Naive thymus-derived CD8-positive, alpha-beta T cell (primary cell): Measurements from ENCODE around the gene TTC7B. TPM values are rescaled to one million over a fixed set of nuclear protein-coding genes. Genes with fewer than 3 reads are reported as not detected.

Source experiments
- ATAC-seq, 2 donors: fragments of 150-1000 bp; cut with Tn5 transposase in 1 of 2; sonication (Bioruptor Pico), chemical (Tn5 transposase) in 1 of 2; 1 replicate in 1 of 2; 2 replicates in 1 of 2; pipeline ENCODE4 v1.10.0; 2021; ENCODE audit warnings: mild to moderate bottlenecking in 2 of 2, moderate library complexity in 2 of 2
- POLR2A ChIA-PET: fragments of 350-600 bp; sonication (Branson Sonifier 250); formaldehyde crosslinking; loops from one replicate; lab custom pipeline; 2021; ENCODE audit warnings: antibody characterized with exemption; lab: Charles Lee
- DNase-seq, 10 donors: peaks; one replicate each; pipeline versions ENCODE4 v3.0.0 to v3.0.0-alpha.2; 2020 to 2022
- H3K27ac Mint-ChIP-seq, 10 donors: one replicate each; pipeline ENCODE4 v1.8.0; 2020 to 2022; ENCODE audit warnings: mild to moderate bottlenecking in 10 of 10, mixed read lengths in 10 of 10, moderate library complexity in 4 of 10, inconsistent platforms in 1 of 10
- H3K27me3 Mint-ChIP-seq, 5 donors: one replicate each; pipeline ENCODE4 v1.8.0; 2021 to 2022; ENCODE audit warnings: mixed read lengths in 5 of 5
- H3K36me3 Mint-ChIP-seq, 3 donors: one replicate each; pipeline ENCODE4 v1.8.0; 2020 to 2022; ENCODE audit warnings: mixed read lengths in 3 of 3, mild to moderate bottlenecking in 2 of 3, inconsistent platforms in 1 of 3
- H3K4me1 Mint-ChIP-seq, 4 donors: one replicate each; pipeline ENCODE4 v1.8.0; 2021 to 2022; ENCODE audit warnings: mixed read lengths in 4 of 4
- H3K4me3 Mint-ChIP-seq, 10 donors: one replicate each; pipeline ENCODE4 v1.8.0; 2020 to 2022; ENCODE audit warnings: mild to moderate bottlenecking in 10 of 10, mixed read lengths in 10 of 10, moderate library complexity in 6 of 10, inconsistent platforms in 1 of 10
- H3K9me3 Mint-ChIP-seq, 9 donors: one replicate each; pipeline ENCODE4 v1.8.0; 2020 to 2022; ENCODE audit warnings: mixed read lengths in 9 of 9, mild to moderate bottlenecking in 3 of 9, inconsistent platforms in 1 of 9, moderate library complexity in 1 of 9
- polyA plus RNA-seq, 3 donors: library from polyadenylated mRNA; unstranded; fragments of 300-500 nt; fragmentation: Illumina TruSeq; gene quantifications; one replicate each; pipeline ENCODE4 v1.2.3, GENCODE V29; 2021
- total RNA-seq, 8 experiments: library from RNA in 2 of 8; stranded (reverse) in 2 of 8; gene quantifications; one replicate each; pipeline ENCODE4 v1.2.3 and lab custom pipeline; 2021 to 2026

TTC7B gene
- total and polyA plus RNA-seq, 5 experiments from 2014 or later = 0.01 to 0.81 (median 0.41) TPM

DNA sequence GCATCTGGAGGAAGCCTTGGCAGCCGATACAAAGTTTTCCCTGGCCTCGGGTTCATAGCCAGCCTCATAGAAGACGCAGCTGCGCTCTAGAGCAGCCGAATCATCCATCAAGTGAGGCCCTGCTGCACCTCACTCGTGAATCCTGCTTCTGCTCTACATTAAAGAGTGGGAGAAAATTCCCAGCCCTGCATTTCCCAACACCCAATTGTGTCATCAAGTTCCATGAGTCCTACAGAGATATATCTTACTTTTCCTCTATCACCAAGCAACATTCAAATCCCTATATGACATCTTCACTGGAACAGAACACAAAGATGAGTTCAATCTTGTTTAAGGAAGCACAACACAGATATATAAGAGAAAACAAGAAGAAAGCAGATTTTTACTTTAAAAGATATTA lies 139.3 kb downstream of the TTC7B start:
- no peak for ATAC-seq
- peak overlapping the region in 9 of 10 donors; percentile 6 to 97 (median 85) for H3K27ac Mint-ChIP-seq
- peaks cover 10 to 43% (median 39%) of the 10 kb centered on the region in 4 donors for H3K4me1 Mint-ChIP-seq
- POLR2A ChIA-PET = no interaction called here
- H3K9me3 Mint-ChIP-seq = no peaks in the 10 kb centered on the region
- DNase-seq = no peak
- H3K4me3 Mint-ChIP-seq = peak overlapping the region in 3 of 10 donors; percentile 42 to 80 (median 71)
- H3K36me3 Mint-ChIP-seq = no peaks in the 10 kb centered on the region
- no peaks in the 10 kb centered on the region for H3K27me3 Mint-ChIP-seq

DNA sequence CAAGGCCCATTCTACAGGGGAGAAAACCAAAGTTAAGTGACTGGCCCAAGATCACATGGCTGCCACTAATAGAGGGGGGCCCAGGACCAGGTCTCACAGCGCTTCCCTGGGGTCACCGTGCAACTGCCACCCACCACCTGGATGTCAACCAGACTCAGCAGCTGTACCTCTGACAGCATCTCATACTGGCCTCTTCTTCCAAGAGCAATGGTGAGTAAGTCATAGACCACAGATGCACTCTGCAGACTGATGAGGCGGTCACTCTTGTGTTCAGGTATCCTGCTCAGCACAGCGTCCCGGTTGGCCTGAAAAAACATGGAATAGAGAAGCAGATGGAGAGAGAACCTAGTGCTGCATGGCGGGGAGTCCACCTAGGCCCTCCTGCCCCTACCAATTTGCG lies 139.9 kb downstream of the TTC7B start:
- Mint-ChIP-seq H3K4me1 (peaks cover 13 to 49% (median 44%) of the 10 kb centered on the region in 4 donors), H3K27me3 (no peaks in the 10 kb centered on the region), H3K27ac (peak overlapping the region in 7 of 10 donors; percentile 8 to 92 (median 85)), H3K9me3 (no peaks in the 10 kb centered on the region), H3K36me3 (no peaks in the 10 kb centered on the region), H3K4me3 (peak overlapping the region in 1 of 10 donors; percentile 43)
- POLR2A ChIA-PET = no interaction called here
- no peak for DNase-seq
- ATAC-seq = no peak

DNA sequence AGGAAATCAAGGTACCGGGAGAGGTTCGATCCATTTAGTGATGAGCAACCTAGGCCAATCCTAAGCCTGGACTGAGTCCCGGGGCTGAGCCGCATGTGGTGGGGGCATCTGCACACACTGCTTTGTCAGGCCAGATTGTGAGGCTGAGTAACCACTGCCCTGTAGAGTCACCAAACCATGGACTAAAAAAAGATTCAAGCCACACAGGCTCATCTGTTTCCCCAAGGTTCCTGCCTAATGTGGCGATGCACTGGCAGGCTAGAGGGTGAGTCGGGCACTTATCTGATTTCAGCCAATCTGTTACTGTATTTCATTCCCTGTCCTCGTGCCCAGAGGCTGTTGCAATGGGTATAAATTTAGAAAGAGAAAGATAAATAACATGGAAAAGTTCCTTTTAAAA lies 140.8 kb downstream of the TTC7B start:
- no peak for DNase-seq
- no peak for ATAC-seq
- peaks cover 0 to 4% (median 0%) of the 10 kb centered on the region in 9 donors for H3K9me3 Mint-ChIP-seq
- no peak overlapping the region for H3K27ac Mint-ChIP-seq
- peaks cover 13 to 57% (median 52%) of the 10 kb centered on the region in 4 donors for H3K4me1 Mint-ChIP-seq
- H3K36me3 Mint-ChIP-seq = no peaks in the 10 kb centered on the region
- no peak overlapping the region for H3K4me3 Mint-ChIP-seq
- no peaks in the 10 kb centered on the region for H3K27me3 Mint-ChIP-seq
- POLR2A ChIA-PET = no interaction called here

DNA sequence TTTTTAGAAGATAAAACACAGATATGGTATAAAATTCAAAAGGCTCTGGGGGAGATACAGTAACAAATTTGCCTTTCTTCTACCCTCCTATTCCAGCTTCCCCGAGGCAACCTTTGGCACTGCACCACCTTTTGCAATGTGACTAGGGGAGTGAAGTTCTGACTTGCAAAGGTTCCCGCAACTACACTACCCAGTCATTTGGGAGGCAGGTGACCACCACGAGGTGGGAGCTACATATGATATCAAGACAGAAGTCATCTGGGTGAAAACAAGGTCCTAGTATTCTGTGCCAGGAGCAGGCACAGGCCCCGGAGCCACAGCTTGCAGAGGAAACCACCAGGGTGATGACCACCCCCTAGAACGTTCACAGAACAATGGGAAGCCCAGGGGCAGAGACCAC lies 141.5 kb downstream of the TTC7B start:
- peaks cover 0 to 4% (median 3%) of the 10 kb centered on the region in 9 donors for H3K9me3 Mint-ChIP-seq
- H3K27ac Mint-ChIP-seq = peak overlapping the region in 3 of 10 donors; percentile 12 to 68 (median 30)
- ATAC-seq (no peak), DNase-seq (no peak)
- no peaks in the 10 kb centered on the region for H3K27me3 Mint-ChIP-seq
- no peak overlapping the region for H3K4me3 Mint-ChIP-seq
- peaks cover 13 to 57% (median 52%) of the 10 kb centered on the region in 4 donors for H3K4me1 Mint-ChIP-seq
- POLR2A ChIA-PET = no interaction called here
- no peaks in the 10 kb centered on the region for H3K36me3 Mint-ChIP-seq

DNA sequence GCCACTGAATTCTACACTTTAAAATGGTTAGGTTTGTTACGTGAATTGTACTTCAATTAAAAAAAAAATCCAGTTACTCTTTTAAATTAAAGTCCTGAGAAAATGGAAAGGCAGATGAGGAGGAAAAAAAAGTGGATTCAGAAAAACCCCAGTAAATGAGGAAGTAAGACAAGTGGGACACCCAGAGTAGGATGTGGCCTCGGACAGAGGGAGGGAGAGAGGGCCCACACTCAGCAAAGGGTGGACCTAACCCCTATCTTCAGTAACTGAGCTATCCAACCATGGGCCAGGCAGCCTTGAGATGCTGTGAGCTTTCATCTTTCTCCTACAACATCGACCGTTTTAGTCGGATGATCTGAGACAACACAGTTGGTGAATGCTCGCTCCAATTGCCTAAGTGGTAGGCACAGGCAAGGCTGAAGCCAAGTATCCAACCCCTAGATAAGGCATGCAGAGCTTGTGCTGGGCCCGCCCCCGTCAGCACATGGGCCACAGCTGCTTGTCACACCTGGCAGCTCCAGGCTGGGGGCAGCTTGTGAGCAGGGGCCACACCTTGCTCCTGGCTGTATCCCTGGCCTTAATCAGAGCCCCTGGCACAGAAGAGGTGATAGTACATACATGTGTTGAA lies 142.1 kb downstream of the TTC7B start:
- H3K27ac Mint-ChIP-seq = peak overlapping the region in 2 of 10 donors; percentile 30 to 68

DNA sequence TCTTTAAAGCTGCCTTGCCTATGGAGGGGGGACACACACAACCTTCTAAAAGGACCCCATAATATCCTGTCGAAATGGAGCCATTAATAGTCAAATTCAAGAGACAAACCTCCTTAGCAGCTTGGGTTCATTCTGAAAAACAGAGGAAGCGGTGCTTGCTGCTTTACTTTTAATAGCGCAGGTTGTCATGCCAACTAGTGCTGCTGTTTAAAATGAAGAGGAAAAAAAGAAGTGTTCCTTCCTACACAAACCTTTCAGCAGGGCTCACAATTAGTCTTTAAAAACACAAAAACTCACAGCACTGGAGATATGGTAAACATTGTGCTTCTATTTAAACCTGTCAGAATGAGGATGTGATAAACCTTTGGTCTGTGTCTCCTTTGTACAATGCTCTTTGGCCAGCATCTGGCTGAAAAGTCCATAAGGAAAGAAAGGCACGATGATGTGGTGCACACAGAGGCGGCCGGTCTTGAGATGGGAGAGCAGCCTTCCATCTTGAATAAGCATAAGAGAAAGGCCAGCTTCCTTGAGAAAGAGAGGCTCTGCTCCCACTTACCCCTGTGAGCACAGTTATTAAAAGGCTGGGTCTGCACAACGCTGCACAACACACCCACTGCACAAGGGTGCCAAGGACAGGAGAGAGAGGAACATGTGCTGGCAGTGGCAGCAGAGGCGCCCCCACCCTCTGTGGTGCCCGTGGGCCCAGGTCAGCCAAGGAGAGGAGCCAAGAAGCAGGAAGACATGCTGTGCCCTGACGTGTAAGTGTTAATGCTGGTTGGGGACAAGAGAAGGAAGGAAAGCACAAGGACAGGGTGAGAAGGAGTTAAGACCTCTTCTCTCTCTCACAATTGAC lies 144.6 kb downstream of the TTC7B start:
- Mint-ChIP-seq H3K27ac (peak overlapping the region in 6 of 10 donors; percentile 25 to 87 (median 46)), H3K4me3 (peak overlapping the region in 2 of 10 donors; percentile 12 to 36), H3K27me3 (no peaks in the 10 kb centered on the region), H3K36me3 (peaks cover 0 to 3% (median 0%) of the 10 kb centered on the region in 3 donors), H3K4me1 (peaks cover 2 to 29% (median 25%) of the 10 kb centered on the region in 4 donors), H3K9me3 (peaks cover 0 to 20% (median 8%) of the 10 kb centered on the region in 9 donors)
- DNase-seq (peak in 2 of 10 donors; percentile 8 to 20), ATAC-seq (peak; percentile 41 to 45)
- POLR2A ChIA-PET = interaction anchor here (1.6 kb wide), 1 partner anchor 275 kb away, joined by 4 read pairs; the partner anchor contains the start of gene CALM1

More for the DNA sequence above, 142.1 kb downstream of the TTC7B start:
- ATAC-seq (no peak), DNase-seq (no peak)
- no peak overlapping the region for H3K4me3 Mint-ChIP-seq
- peaks cover 0 to 8% (median 5%) of the 10 kb centered on the region in 9 donors for H3K9me3 Mint-ChIP-seq
- peaks cover 10 to 54% (median 47%) of the 10 kb centered on the region in 4 donors for H3K4me1 Mint-ChIP-seq
- no peaks in the 10 kb centered on the region for H3K36me3 Mint-ChIP-seq
- POLR2A ChIA-PET = no interaction called here
- no peaks in the 10 kb centered on the region for H3K27me3 Mint-ChIP-seq

DNA sequence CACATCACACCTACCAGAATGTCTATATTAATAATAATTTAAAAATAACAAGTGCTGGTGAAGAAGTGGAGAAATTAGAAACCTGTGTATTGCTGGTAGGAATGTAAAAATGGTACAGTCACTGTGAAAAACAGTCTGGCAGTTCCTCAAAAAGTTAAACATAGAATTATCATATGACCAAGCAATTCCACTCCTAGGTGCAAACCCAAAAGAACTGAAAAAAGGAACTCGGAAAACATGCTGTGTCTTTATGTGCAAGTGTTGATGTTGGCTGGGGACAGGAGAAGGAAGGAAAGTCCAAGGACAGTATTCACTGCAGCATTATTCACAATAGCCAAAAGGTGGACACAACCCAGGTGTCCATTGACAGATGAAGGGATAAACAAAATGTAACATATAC lies 146.5 kb downstream of the TTC7B start:
- H3K4me1 Mint-ChIP-seq = peaks cover 2 to 20% (median 16%) of the 10 kb centered on the region in 4 donors
- H3K27me3 Mint-ChIP-seq = no peaks in the 10 kb centered on the region
- ATAC-seq (no peak), DNase-seq (no peak)
- POLR2A ChIA-PET = interaction anchor here (0.5 kb wide), 1 partner anchor 11 kb away, joined by 3 read pairs; no protein-coding TSS in a partner anchor
- H3K36me3 Mint-ChIP-seq = peaks cover 0 to 3% (median 0%) of the 10 kb centered on the region in 3 donors
- peaks cover 0 to 20% (median 8%) of the 10 kb centered on the region in 9 donors for H3K9me3 Mint-ChIP-seq
- H3K4me3 Mint-ChIP-seq = no peak overlapping the region
- H3K27ac Mint-ChIP-seq = no peak overlapping the region

DNA sequence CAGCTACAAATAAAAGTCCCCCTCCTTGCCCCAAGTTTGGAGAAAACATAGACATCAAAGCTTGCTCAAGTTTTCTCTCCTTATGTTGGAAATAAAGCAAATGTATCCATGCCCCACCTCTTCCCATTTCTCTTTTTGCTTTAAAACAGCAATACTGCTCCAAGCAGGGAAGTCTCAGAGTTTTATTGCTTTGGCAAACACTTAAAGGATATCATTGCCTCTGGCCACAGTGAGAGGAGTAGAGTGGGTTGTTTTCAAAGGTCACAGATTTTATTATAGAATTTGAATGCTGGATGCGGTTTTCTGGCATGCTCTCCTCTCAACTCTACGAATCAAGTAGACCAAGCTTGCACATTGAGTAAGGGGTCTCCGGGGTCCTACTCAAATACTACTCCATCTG lies 149.7 kb downstream of the TTC7B start:
- Mint-ChIP-seq H3K4me1 (peaks cover 2 to 11% (median 9%) of the 10 kb centered on the region in 4 donors), H3K27me3 (no peaks in the 10 kb centered on the region), H3K36me3 (peaks cover 0 to 3% (median 0%) of the 10 kb centered on the region in 3 donors), H3K27ac (no peak overlapping the region), H3K4me3 (no peak overlapping the region), H3K9me3 (peaks cover 0 to 20% (median 8%) of the 10 kb centered on the region in 9 donors)
- DNase-seq = no peak
- ATAC-seq = no peak
- POLR2A ChIA-PET = no interaction called here

DNA sequence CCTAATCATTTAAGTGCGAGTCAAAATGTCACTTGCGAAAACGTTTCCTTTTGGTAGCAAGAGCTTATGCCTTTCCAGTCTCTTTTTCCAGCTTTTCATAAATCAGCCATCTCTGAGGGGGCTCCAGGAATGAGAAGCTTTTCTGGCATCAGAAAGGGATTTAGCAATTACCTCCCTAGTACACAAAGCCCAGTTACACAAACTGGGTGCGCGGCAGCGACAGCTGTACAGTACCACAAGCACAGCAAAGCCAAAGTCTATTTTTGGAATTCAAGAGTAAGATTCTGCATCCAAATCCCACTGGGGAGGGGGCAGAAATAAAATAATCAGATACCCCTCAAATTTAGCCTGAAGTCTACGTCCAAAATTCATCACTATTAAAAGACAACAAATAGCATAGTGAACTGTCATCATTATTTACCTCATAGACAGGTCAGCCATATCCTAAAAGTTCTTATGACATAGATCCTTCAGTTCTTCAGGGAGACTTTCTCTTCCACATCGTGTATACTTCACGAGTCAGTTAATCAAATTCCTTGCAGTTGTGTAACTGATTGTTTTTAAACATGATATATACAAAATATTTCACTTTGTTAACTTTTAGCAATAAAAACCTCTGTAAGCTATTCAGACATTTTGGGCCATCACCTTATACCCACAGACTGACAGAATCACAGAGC lies 150.8 kb downstream of the TTC7B start:
- Mint-ChIP-seq H3K27me3 (no peaks in the 10 kb centered on the region), H3K27ac (no peak overlapping the region), H3K4me3 (no peak overlapping the region), H3K36me3 (peaks cover 0 to 3% (median 0%) of the 10 kb centered on the region in 3 donors), H3K9me3 (peaks cover 0 to 20% (median 8%) of the 10 kb centered on the region in 9 donors), H3K4me1 (peaks cover 0 to 4% (median 2%) of the 10 kb centered on the region in 4 donors)
- DNase-seq (no peak), ATAC-seq (no peak)
- POLR2A ChIA-PET = no interaction called here

DNA sequence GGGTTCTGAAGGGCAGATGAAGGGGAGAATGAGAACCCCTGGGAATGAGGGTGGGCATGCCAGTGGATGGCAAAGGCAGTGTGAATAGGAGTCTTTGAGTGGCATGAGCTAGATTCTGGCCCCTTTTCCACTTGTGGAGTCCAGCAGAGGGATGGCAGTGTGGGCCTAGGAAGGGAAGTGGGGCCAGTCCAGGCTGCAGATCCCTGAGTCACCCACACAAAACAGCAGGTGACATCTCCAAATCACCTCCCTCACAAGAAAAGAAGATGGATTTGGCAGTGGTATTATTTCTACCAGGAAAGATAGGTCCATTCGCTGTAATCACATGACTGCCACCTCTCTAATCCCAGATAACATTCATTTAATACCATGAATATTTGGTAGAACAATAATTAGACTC lies 151.3 kb downstream of the TTC7B start:
- Mint-ChIP-seq H3K27me3 (no peaks in the 10 kb centered on the region), H3K4me3 (no peak overlapping the region), H3K36me3 (peaks cover 0 to 3% (median 0%) of the 10 kb centered on the region in 3 donors), H3K27ac (no peak overlapping the region), H3K9me3 (peaks cover 0 to 20% (median 7%) of the 10 kb centered on the region in 9 donors), H3K4me1 (peaks cover 0 to 6% (median 2%) of the 10 kb centered on the region in 4 donors)
- POLR2A ChIA-PET = no interaction called here
- DNase-seq (no peak), ATAC-seq (no peak)

DNA sequence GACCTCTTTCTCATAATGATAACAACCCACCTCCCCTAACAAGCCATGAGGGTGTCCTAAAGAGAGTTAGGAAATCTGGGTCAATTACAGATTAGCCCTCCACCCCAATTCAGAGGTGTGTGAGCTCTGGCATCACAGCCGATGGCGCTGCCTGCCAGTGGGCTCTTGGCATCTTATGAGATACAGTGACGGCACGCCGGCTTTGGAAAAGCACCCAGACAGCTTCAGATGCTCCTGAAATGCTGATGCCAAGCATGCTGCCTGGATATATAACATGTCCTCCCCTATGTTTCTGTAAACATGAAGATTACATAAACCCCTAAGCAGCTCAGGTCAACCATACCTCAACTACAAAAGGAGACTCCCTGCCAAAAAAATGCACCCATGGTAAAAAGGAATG lies 152.6 kb downstream of the TTC7B start:
- Mint-ChIP-seq H3K36me3 (peaks cover 0 to 3% (median 0%) of the 10 kb centered on the region in 3 donors), H3K27ac (no peak overlapping the region), H3K9me3 (peaks cover 0 to 8% (median 2%) of the 10 kb centered on the region in 9 donors), H3K27me3 (no peaks in the 10 kb centered on the region), H3K4me1 (peaks cover 5 to 12% (median 8%) of the 10 kb centered on the region in 4 donors), H3K4me3 (no peak overlapping the region)
- no peak for DNase-seq
- POLR2A ChIA-PET = no interaction called here
- no peak for ATAC-seq

DNA sequence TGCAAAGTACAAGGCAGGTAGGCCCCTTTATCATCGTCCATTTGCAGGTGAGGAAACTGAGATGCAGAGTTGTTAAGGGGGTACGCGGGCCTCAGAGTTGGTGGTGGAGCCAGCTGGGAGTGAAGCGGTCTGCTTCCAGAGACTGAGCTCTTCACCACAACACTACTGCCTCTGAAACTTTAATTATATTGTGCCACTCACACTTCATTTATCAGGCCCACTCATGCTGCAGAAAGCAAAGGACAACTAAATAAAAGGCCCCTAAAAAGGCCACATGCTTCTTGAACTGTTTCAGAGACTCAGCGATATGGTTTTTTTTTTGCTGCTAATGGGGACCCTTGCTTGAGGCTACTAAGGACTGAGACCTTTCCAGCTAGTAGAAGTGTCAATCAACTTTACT lies 153.1 kb downstream of the TTC7B start:
- Mint-ChIP-seq H3K9me3 (peaks cover 0 to 3% (median 0%) of the 10 kb centered on the region in 9 donors), H3K27me3 (no peaks in the 10 kb centered on the region), H3K36me3 (no peaks in the 10 kb centered on the region), H3K27ac (no peak overlapping the region), H3K4me3 (no peak overlapping the region), H3K4me1 (peaks cover 11 to 16% (median 12%) of the 10 kb centered on the region in 4 donors)
- no peak for DNase-seq
- no peak for ATAC-seq
- POLR2A ChIA-PET = no interaction called here
